K562 (cell line): ENCODE results near the gene CCDC136. TPM values are rescaled to one million over a fixed set of nuclear protein-coding genes. Genes with fewer than 3 reads are reported as not detected.
A peak's percentile ranks its signal among the peaks of the same experiment; 100 is the strongest.

Experiments
- CTBP1 ChIP-seq: fragments of 450-650 bp; IDR thresholded peaks from 2 replicates; pipeline ENCODE4 v1.6.1; 2016; ENCODE audit warnings: borderline replicate concordance
- HDAC6 ChIP-seq: IDR thresholded peaks from 2 replicates; pipeline ENCODE4 v1.6.1; 2012; ENCODE audit warnings: low read depth, mild to moderate bottlenecking, control low read depth, inconsistent platforms, low read length, moderate library complexity
- MAFF ChIP-seq: IDR thresholded peaks from 2 replicates; pipeline ENCODE4 v1.6.1; 2012; ENCODE audit warnings: low read length, improper control_type of control experiment
- MYNN ChIP-seq, 2 experiments: sonication (generic); formaldehyde crosslinking in 1 of 2; IDR thresholded peaks; 2 replicates each; pipeline versions ENCODE4 v1.5.0 to v1.6.1; 2016 to 2020; ENCODE audit warnings: antibody characterized with exemption in 1 of 2, missing genetic modification reagents in 1 of 2
- PKNOX1 ChIP-seq: fragments of 450-650 bp; IDR thresholded peaks from 2 replicates; pipeline ENCODE4 v1.6.1; 2016
- RREB1 ChIP-seq: fragments of 250-450 bp; sonication (Bioruptor Pico); IDR thresholded peaks from 2 replicates; pipeline ENCODE4 v1.4.0; 2020
- ZNF134 ChIP-seq: fragments of 250-450 bp; sonication (Bioruptor Pico); conservative IDR thresholded peaks from 2 replicates; pipeline ENCODE4 v1.4.0; 2020
- ZNF3 ChIP-seq: fragments of 250-450 bp; sonication (Bioruptor Pico); IDR thresholded peaks from 2 replicates; pipeline ENCODE4 v1.5.0; 2021; ENCODE audit warnings: mild to moderate bottlenecking, moderate library complexity
- ZNF318 ChIP-seq, 2 experiments: fragments of 450-650 bp; IDR thresholded peaks; 2 replicates each; pipeline ENCODE4 v1.6.1; 2016; ENCODE audit warnings: mild to moderate bottlenecking in 2 of 2, borderline replicate concordance in 1 of 2, low read depth in 1 of 2, moderate library complexity in 1 of 2
- ZNF431 ChIP-seq: sonication (generic); formaldehyde crosslinking; IDR thresholded peaks from 2 replicates; pipeline ENCODE4 v1.8.0; 2022; ENCODE audit warnings: mild to moderate bottlenecking, missing genetic modification reagents
- polyA plus RNA-seq, 8 experiments: library from polyadenylated mRNA; depleted of rRNA in 4 of 8; stranded (reverse) in 5 of 8; unstranded in 3 of 8; fragments of >200 nt; fragmentation: Nextera tagmentation in 2 of 8; fragmentation: Illumina TruSeq in 1 of 8; extraction: Ambion mirVana in 2 of 8; extraction: Trizol in 1 of 8; gene quantifications; 2 replicates each; pipeline versions ENCODE4 v1.2.1 to v1.2.3, GENCODE V29; 2011 to 2014; ENCODE audit warnings: inconsistent platforms in 1 of 8, missing spikeins in 1 of 8
- total RNA-seq, 7 experiments: library from RNA; depleted of rRNA in 6 of 7; stranded (reverse); fragments of >200 nt in 6 of 7; fragmentation: Illumina TruSeq in 2 of 7; extraction: Trizol in 2 of 7; gene quantifications; 2 replicates each; pipeline versions ENCODE4 v1.2.1 to v1.2.3, GENCODE V29; 2011 to 2021; ENCODE audit warnings: low replicate concordance in 1 of 7

The CCDC136 gene
- total and polyA plus RNA-seq, 9 of the 15 experiments (the other 6 are each of a cell fraction or from before 2014, with no cell fraction given): 2.4 to 40.8 (median 26.5) TPM

GRCh38 chr7:128831994-128832879 is 40.5 kb downstream of the CCDC136 start (continued):
- no peak for TF ChIP-seq RREB1 (CRISPR knock-in tag)
- peak; percentile 81; the same call in 1 of the 2 replicates for TF ChIP-seq CTBP1
- peak; percentile 61 for TF ChIP-seq MAFF
- no peak for TF ChIP-seq HDAC6
- no peak; a peak in 1 of 4 replicates for TF ChIP-seq ZNF318 (IDR thresholded peaks at IDR 0.05; ENCODE audit: borderline replicate concordance in 1 of 2, low read depth in 1 of 2)
- TF ChIP-seq ZNF134: no peak
- TF ChIP-seq ZNF3 (CRISPR knock-in tag): no peak
- TF ChIP-seq ZNF431: no peak
- TF ChIP-seq PKNOX1: peak; percentile 88
- peak; percentile 85; the same call in 1 of the 2 replicates for TF ChIP-seq MYNN (IDR thresholded peaks at IDR 0.05)
- TF ChIP-seq MYNN (CRISPR knock-in tag; IDR thresholded peaks at IDR 0.05): no peak
